ENCODE measurements around the gene PIK3C2G.

The PIK3C2G gene

DNA sequence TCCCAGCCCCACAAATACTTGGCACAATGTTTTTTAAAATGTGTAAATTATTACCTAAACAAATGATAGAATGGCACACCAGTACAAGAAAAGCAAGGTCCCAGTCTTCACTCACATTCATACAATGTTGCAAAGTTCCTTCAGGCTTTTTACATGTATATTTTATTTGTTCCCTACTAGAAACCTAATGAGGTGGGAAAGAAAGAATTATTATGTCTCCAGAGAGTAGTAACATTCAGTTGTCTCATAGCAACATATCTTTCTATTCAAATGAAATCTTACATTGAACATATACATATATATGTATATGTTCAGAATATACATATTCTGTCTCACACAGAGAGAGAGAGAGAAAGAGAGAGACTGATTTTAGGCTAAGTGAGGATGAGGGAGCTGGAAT, 391.3 kb downstream of the PIK3C2G start:
- Histone ChIP-seq H3K4me3 (ENCODE audit: control insufficient read depth in 1 of 7, extremely low read depth in 1 of 7, insufficient read depth in 4 of 7, low read depth in 2 of 7, low read length in 6 of 7) (no peak overlapping the region), H3K36me3 (ENCODE audit: control insufficient read depth in 4 of 4, insufficient read depth in 4 of 4, low read length in 3 of 4) (no peaks in the 10 kb centered on the region), H3K27ac (ENCODE audit: insufficient read depth in 1 of 2, low read depth in 1 of 2, low read length in 2 of 2, poor library complexity in 1 of 2, severe bottlenecking in 2 of 2) (no peak overlapping the region), H3K9me3 (ENCODE audit: control extremely low read depth in 1 of 5, control insufficient read depth in 4 of 5, insufficient read depth in 2 of 5, low read depth in 1 of 5, low read length in 4 of 5) (peaks cover 0 to 2% (median 0%) of the 10 kb centered on the region in 5 experiments), H3K27me3 (replicated peaks in 2 of 5; ENCODE audit: control insufficient read depth in 4 of 5, insufficient read depth in 5 of 5, low read length in 4 of 5) (no peaks in the 10 kb centered on the region), H3K4me1 (ENCODE audit: control extremely low read depth in 1 of 4, control insufficient read depth in 4 of 4, insufficient read depth in 4 of 4, low read length in 3 of 4) (no peaks in the 10 kb centered on the region)
- ChIA-PET CTCF (no interaction called here), POLR2A (no interaction called here)
- DNase-seq: no peak

DNA sequence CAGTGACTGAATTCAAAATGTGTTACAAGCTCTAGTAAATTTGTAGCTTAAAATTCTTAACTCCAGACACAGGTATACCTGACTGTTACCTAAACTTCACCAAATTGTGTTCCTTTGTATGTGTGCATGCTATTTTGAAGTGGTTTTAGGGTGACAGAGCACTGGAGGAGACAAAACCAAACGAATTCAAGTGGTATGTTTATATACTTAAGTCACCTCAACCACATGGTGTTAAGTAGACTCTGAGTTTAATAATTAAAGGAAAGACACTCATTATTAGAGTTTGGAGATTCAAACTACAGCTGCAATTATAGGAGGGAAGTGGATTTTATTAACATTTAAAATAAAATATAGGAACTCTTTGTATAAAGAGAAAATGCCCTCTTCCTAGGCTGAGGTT, 392.1 kb downstream of the PIK3C2G start:
- Histone ChIP-seq H3K27me3 (replicated peaks in 2 of 5; ENCODE audit: control insufficient read depth in 4 of 5, insufficient read depth in 5 of 5, low read length in 4 of 5) (no peaks in the 10 kb centered on the region), H3K4me3 (ENCODE audit: control insufficient read depth in 1 of 7, extremely low read depth in 1 of 7, insufficient read depth in 4 of 7, low read depth in 2 of 7, low read length in 6 of 7) (no peak overlapping the region), H3K27ac (ENCODE audit: insufficient read depth in 1 of 2, low read depth in 1 of 2, low read length in 2 of 2, poor library complexity in 1 of 2, severe bottlenecking in 2 of 2) (no peak overlapping the region), H3K36me3 (ENCODE audit: control insufficient read depth in 4 of 4, insufficient read depth in 4 of 4, low read length in 3 of 4) (no peaks in the 10 kb centered on the region), H3K9me3 (ENCODE audit: control extremely low read depth in 1 of 5, control insufficient read depth in 4 of 5, insufficient read depth in 2 of 5, low read depth in 1 of 5, low read length in 4 of 5) (peaks cover 0 to 2% (median 0%) of the 10 kb centered on the region in 5 experiments), H3K4me1 (ENCODE audit: control extremely low read depth in 1 of 4, control insufficient read depth in 4 of 4, insufficient read depth in 4 of 4, low read length in 3 of 4) (no peaks in the 10 kb centered on the region)
- ChIA-PET POLR2A (no interaction called here), CTCF (no interaction called here)
- no CpG with 5 or more reads among the region's 1 CpG for WGBS (ENCODE audit: insufficient coverage)
- no peak for DNase-seq

DNA sequence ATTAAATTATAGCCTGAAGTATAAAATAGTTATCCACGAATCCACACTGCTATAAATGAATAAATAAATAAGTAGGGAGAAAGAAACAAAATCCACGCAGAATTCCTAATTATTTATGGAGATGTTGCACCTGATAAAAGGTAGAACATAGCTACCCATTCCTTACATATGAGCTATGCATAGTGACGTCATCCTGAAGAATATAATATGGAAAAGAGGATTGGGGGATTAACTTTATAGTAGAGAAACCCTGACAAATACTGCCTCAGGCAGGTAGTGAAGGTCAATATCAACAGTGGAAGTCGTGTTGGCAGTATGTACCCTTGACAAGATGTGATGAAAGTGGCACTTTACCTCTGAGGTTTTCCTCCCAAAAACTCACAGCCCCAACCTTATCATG, 394.0 kb downstream of the PIK3C2G start:
- DNase-seq: no peak
- Histone ChIP-seq H3K9me3 (ENCODE audit: control extremely low read depth in 1 of 5, control insufficient read depth in 4 of 5, insufficient read depth in 2 of 5, low read depth in 1 of 5, low read length in 4 of 5) (peaks cover 0 to 5% (median 0%) of the 10 kb centered on the region in 5 experiments), H3K4me3 (ENCODE audit: control insufficient read depth in 1 of 7, extremely low read depth in 1 of 7, insufficient read depth in 4 of 7, low read depth in 2 of 7, low read length in 6 of 7) (no peak overlapping the region), H3K4me1 (ENCODE audit: control extremely low read depth in 1 of 4, control insufficient read depth in 4 of 4, insufficient read depth in 4 of 4, low read length in 3 of 4) (no peaks in the 10 kb centered on the region), H3K36me3 (ENCODE audit: control insufficient read depth in 4 of 4, insufficient read depth in 4 of 4, low read length in 3 of 4) (no peaks in the 10 kb centered on the region), H3K27me3 (replicated peaks in 2 of 5; ENCODE audit: control insufficient read depth in 4 of 5, insufficient read depth in 5 of 5, low read length in 4 of 5) (no peaks in the 10 kb centered on the region), H3K27ac (ENCODE audit: insufficient read depth in 1 of 2, low read depth in 1 of 2, low read length in 2 of 2, poor library complexity in 1 of 2, severe bottlenecking in 2 of 2) (no peak overlapping the region)
- WGBS (ENCODE audit: insufficient coverage): no CpG with 5 or more reads among the region's 4 CpGs
- POLR2A ChIA-PET: no interaction called here
- CTCF ChIA-PET: no interaction called here

DNA sequence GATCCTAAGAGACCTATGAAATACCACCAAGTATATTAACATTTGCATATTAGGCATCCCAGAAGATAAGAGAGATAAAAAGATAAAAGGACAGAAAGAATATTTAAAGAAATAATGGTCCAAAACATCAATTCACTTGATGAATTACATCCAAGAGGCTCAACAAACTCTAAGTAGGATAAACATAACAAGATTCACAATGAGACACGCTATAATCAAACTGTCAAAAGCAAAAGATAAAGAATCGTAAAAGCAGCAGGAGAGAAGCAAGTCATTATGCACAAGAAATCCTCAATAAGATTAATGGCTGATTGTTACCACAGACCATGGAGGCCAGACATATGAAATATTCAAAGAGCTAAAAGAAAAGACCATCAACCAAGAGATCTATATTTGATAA, 396.9 kb downstream of the PIK3C2G start:
- ChIA-PET POLR2A (no interaction called here), CTCF (interaction anchor here (0.7 kb wide), 1 partner anchor 559 kb away, joined by 3 read pairs; no protein-coding TSS in a partner anchor)

DNA sequence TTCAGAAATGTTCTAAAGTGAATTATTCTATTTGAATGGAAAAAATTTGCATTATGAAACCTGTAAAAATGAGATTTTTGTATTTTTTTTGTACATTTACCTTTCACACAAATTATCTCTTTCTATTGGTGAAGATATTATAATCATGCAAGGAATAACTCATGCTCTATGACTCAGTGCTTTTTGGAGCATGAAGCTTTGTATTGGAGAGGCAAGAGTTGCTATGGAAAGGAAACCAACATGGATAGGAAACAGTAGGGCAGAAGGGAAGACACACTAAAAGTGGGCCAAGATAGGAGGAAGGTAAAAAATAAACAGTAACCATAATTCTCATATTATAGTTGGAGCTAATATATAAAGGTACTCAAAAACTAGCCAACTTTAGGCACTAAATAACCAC, 397.5 kb downstream of the PIK3C2G start:
- ChIA-PET POLR2A (no interaction called here), CTCF (interaction anchor here (0.7 kb wide), 1 partner anchor 559 kb away, joined by 3 read pairs; no protein-coding TSS in a partner anchor)
- Histone ChIP-seq H3K9me3 (ENCODE audit: control extremely low read depth in 1 of 5, control insufficient read depth in 4 of 5, insufficient read depth in 2 of 5, low read depth in 1 of 5, low read length in 4 of 5) (peaks cover 0 to 5% (median 0%) of the 10 kb centered on the region in 5 experiments), H3K27me3 (replicated peaks in 2 of 5; ENCODE audit: control insufficient read depth in 4 of 5, insufficient read depth in 5 of 5, low read length in 4 of 5) (no peaks in the 10 kb centered on the region), H3K27ac (ENCODE audit: insufficient read depth in 1 of 2, low read depth in 1 of 2, low read length in 2 of 2, poor library complexity in 1 of 2, severe bottlenecking in 2 of 2) (no peak overlapping the region), H3K4me3 (ENCODE audit: control insufficient read depth in 1 of 7, extremely low read depth in 1 of 7, insufficient read depth in 4 of 7, low read depth in 2 of 7, low read length in 6 of 7) (no peak overlapping the region), H3K4me1 (ENCODE audit: control extremely low read depth in 1 of 4, control insufficient read depth in 4 of 4, insufficient read depth in 4 of 4, low read length in 3 of 4) (no peaks in the 10 kb centered on the region), H3K36me3 (ENCODE audit: control insufficient read depth in 4 of 4, insufficient read depth in 4 of 4, low read length in 3 of 4) (no peaks in the 10 kb centered on the region)
- DNase-seq: no peak

More for the DNA sequence above, 396.9 kb downstream of the PIK3C2G start:
- no CpG with 5 or more reads among the region's 2 CpGs for WGBS (ENCODE audit: insufficient coverage)
- Histone ChIP-seq H3K4me1 (ENCODE audit: control extremely low read depth in 1 of 4, control insufficient read depth in 4 of 4, insufficient read depth in 4 of 4, low read length in 3 of 4) (no peaks in the 10 kb centered on the region), H3K27me3 (replicated peaks in 2 of 5; ENCODE audit: control insufficient read depth in 4 of 5, insufficient read depth in 5 of 5, low read length in 4 of 5) (no peaks in the 10 kb centered on the region), H3K27ac (ENCODE audit: insufficient read depth in 1 of 2, low read depth in 1 of 2, low read length in 2 of 2, poor library complexity in 1 of 2, severe bottlenecking in 2 of 2) (no peak overlapping the region), H3K4me3 (ENCODE audit: control insufficient read depth in 1 of 7, extremely low read depth in 1 of 7, insufficient read depth in 4 of 7, low read depth in 2 of 7, low read length in 6 of 7) (no peak overlapping the region), H3K9me3 (ENCODE audit: control extremely low read depth in 1 of 5, control insufficient read depth in 4 of 5, insufficient read depth in 2 of 5, low read depth in 1 of 5, low read length in 4 of 5) (peaks cover 0 to 5% (median 0%) of the 10 kb centered on the region in 5 experiments), H3K36me3 (ENCODE audit: control insufficient read depth in 4 of 4, insufficient read depth in 4 of 4, low read length in 3 of 4) (no peaks in the 10 kb centered on the region)
- DNase-seq: no peak

DNA sequence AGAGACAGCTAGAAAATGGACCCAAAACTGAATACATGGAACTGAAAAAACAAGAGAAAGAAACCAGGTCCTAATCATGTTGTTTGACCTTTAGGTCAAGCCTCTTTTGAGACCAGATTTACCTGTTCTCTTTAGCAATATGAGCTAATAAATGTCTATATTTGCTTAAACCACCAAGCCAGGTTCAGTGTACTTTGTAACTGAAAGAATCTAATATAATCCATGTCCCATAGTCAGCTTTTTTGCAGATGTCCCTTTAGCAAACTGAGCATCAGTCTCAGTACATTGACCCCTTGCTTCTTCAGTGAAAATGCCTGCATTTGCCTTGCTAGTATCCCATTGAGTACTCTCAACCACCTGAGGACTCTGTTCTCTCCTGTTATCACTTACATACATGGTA, 414.8 kb downstream of the PIK3C2G start:
- ChIA-PET CTCF (no interaction called here), POLR2A (no interaction called here)
- H3K27me3 ChIP-seq (replicated peaks in 2 of 5; ENCODE audit: control insufficient read depth in 4 of 5, insufficient read depth in 5 of 5, low read length in 4 of 5): no peaks in the 10 kb centered on the region
- H3K36me3 ChIP-seq (ENCODE audit: control insufficient read depth in 4 of 4, insufficient read depth in 4 of 4, low read length in 3 of 4): no peaks in the 10 kb centered on the region
- no peaks in the 10 kb centered on the region for H3K9me3 ChIP-seq (ENCODE audit: control extremely low read depth in 1 of 5, control insufficient read depth in 4 of 5, insufficient read depth in 2 of 5, low read depth in 1 of 5, low read length in 4 of 5)
- H3K4me3 ChIP-seq (ENCODE audit: control insufficient read depth in 1 of 7, extremely low read depth in 1 of 7, insufficient read depth in 4 of 7, low read depth in 2 of 7, low read length in 6 of 7): no peak overlapping the region
- H3K27ac ChIP-seq (ENCODE audit: insufficient read depth in 1 of 2, low read depth in 1 of 2, low read length in 2 of 2, poor library complexity in 1 of 2, severe bottlenecking in 2 of 2): no peak overlapping the region
- H3K4me1 ChIP-seq (ENCODE audit: control extremely low read depth in 1 of 4, control insufficient read depth in 4 of 4, insufficient read depth in 4 of 4, low read length in 3 of 4): no peaks in the 10 kb centered on the region
- no peak for DNase-seq

DNA sequence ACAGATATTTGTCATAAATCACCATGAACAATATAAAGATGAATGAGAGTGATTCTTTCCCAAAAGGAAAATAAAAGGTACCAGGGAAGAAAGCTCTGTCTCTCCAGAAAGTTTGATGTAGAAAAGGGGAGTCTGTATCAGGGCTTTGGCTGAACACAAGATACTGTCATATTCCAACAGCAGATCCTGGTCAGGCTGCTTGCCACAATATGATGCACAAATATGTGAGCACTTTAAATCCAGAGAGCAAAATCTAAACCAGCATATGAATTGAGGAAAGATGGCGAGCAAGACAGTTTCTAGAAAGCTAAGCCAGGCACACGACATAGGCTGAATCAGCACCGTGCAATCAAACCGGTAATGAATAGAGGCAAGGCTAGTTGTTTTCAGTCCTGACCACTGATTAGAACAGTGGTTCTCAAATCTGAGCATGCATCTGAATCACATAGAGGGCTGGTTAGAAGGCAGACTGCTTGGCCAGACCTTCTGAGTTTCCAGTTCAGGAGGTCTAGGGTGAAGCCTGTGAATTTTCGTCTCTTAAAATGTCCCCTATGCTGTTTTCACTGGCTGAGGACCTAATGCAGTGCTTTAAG, 415.8 kb downstream of the PIK3C2G start:
- no peaks in the 10 kb centered on the region for H3K9me3 ChIP-seq (ENCODE audit: control extremely low read depth in 1 of 5, control insufficient read depth in 4 of 5, insufficient read depth in 2 of 5, low read depth in 1 of 5, low read length in 4 of 5)
- no peak overlapping the region for H3K27ac ChIP-seq (ENCODE audit: insufficient read depth in 1 of 2, low read depth in 1 of 2, low read length in 2 of 2, poor library complexity in 1 of 2, severe bottlenecking in 2 of 2)
- WGBS (ENCODE audit: insufficient coverage): 100% methylated on average over 4 of the region's 5 CpGs
- H3K36me3 ChIP-seq (ENCODE audit: control insufficient read depth in 4 of 4, insufficient read depth in 4 of 4, low read length in 3 of 4): no peaks in the 10 kb centered on the region
- ChIA-PET POLR2A (no interaction called here), CTCF (no interaction called here)
- H3K4me3 ChIP-seq (ENCODE audit: control insufficient read depth in 1 of 7, extremely low read depth in 1 of 7, insufficient read depth in 4 of 7, low read depth in 2 of 7, low read length in 6 of 7): no peak overlapping the region
- H3K27me3 ChIP-seq (replicated peaks in 2 of 5; ENCODE audit: control insufficient read depth in 4 of 5, insufficient read depth in 5 of 5, low read length in 4 of 5): no peaks in the 10 kb centered on the region
- H3K4me1 ChIP-seq (ENCODE audit: control extremely low read depth in 1 of 4, control insufficient read depth in 4 of 4, insufficient read depth in 4 of 4, low read length in 3 of 4): no peaks in the 10 kb centered on the region
- DNase-seq: no peak

All from common myeloid progenitor, CD34-positive (primary cell).